NT2/D1 (cell line): ENCODE data around the gene RTL1.

Experiments used
- SUZ12 ChIP-seq: IDR thresholded peaks from 2 replicates; pipeline ENCODE4 v1.6.1; 2011; ENCODE audit not compliant: insufficient read length, insufficient read depth; ENCODE audit errors: extremely low read depth
- YY1 ChIP-seq: IDR thresholded peaks from 2 replicates; pipeline ENCODE4 v1.6.1; 2011; ENCODE audit not compliant: insufficient read length, insufficient read depth

- TF ChIP-seq YY1 (no peak), SUZ12 (no peak)
These were observed 63.0 kb downstream of the RTL1 start for GRCh38 chr14:100840286-100841065.
